Measurements from ENCODE around the gene ADAMTS16. TPM values are rescaled to one million over a fixed set of nuclear protein-coding genes. Genes with fewer than 3 reads are reported as not detected.

ADAMTS16 gene
- polyA plus RNA-seq, 10 donors: 6.6 to 8.4 (median 7.1) TPM

GRCh38 chr5:5234912-5235311, 94.8 kb downstream of the ADAMTS16 start:
- no peak for DNase-seq

- no peak for DNase-seq
These were observed 95.6 kb downstream of the ADAMTS16 start for GRCh38 chr5:5235685-5236084.

DNA sequence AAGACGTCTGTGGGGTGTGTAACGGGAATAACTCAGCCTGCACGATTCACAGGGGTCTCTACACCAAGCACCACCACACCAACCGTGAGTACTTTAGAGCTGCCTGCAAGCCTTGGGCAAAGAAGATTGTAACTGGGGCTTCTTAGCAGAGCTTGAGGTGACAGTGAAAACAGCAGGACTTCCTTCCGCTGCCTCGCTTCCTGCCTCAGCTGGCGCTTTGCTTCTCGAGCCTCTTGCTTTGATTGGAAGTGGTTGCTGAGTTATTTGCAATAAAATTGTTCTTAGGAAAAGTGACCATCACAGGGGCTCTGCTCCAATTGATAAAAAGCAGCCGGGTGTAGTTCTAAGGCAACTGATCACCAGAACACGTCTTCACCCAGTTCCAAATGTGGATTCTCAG, 99.1 kb downstream of the ADAMTS16 start:
- no peak for DNase-seq

DNA sequence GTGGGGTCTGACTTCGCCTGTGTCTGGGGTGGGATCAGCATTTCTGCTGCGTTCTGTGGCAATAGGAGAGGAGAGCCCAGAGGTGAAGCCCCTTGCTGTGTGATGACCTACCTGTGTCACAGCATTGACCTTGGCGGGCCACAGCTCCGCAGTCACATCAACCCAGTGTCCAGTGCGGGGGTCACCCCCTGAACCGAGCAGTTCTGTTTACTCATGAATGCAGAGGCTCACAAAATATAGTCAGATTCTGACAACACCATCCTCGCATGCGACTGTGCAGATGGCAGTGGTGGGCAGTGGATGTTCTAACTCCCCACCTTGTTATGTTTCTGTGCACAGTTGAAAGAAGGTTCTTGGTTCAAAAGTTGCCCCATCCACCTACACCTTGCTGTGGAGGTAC, 100.1 kb downstream of the ADAMTS16 start:
- DNase-seq: no peak

DNA sequence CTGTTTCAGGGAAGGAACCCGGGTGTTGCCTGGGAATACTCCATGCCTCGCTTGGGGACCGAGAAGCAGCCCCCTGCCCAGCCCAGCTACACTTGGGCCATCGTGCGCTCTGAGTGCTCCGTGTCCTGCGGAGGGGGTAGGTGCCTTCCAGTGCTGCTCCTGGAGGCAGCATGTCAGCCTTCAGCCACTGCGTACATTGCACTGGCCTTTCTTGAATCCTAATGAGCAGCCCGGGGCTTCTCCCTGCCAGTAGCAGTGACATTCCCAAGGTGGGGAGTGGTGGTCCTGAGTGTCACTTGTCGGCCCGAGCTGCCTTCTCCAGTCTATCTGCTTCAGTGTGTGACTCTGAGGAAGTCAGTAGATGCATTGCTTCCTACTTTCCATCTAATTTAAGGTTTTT, 101.9 kb downstream of the ADAMTS16 start:
- DNase-seq: no peak

- no peak for DNase-seq
These were observed 106.6 kb downstream of the ADAMTS16 start for GRCh38 chr5:5246736-5247135.

- no peak for DNase-seq
These were observed 110.6 kb downstream of the ADAMTS16 start for GRCh38 chr5:5250758-5251157.

GRCh38 chr5:5252106-5252505, 112.0 kb downstream of the ADAMTS16 start:
- no peak for DNase-seq

DNA sequence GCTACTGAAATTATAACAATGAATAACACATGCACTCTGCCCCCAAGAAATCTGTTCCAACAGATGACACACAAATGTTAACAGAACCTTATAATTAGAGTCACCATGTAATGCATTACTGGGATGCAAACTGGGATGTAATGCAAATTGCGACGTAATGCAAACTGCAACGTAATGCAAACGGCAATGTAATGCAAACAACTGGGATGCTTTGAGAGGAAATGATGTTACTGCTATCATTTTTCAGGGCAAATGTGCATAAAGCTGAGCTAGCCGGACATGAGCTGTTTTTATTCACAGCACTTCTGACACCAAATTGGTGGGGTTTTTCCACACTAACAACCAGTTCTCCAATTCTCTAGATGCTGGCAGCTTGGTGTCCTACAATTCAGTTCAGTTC, 117.2 kb downstream of the ADAMTS16 start:
- no peak for DNase-seq

- DNase-seq: no peak
These were observed 118.4 kb downstream of the ADAMTS16 start for GRCh38 chr5:5258564-5258963.

DNA sequence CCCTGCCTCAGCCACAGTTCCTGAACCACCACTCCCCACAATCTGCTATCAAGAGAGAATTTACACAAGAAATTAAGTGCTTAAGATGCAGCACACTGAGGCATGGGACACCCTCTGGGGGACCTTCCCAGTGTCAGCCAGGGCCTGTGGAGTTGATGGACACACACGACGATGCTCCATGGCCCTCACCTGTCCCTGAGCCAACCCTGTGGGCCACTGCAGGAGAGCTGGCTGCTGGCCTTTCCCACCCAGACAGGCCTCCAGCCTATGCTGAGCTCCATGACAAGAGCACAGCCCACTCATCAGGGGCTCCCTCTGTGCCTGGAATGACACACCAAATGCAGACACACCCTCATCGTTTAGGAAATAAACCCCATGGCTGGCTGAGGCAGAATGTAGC, 124.6 kb downstream of the ADAMTS16 start:
- DNase-seq: no peak

- peak in 1 of 3 donors; percentile 22 for DNase-seq
These were observed 126.2 kb downstream of the ADAMTS16 start for GRCh38 chr5:5266297-5266696.

DNA sequence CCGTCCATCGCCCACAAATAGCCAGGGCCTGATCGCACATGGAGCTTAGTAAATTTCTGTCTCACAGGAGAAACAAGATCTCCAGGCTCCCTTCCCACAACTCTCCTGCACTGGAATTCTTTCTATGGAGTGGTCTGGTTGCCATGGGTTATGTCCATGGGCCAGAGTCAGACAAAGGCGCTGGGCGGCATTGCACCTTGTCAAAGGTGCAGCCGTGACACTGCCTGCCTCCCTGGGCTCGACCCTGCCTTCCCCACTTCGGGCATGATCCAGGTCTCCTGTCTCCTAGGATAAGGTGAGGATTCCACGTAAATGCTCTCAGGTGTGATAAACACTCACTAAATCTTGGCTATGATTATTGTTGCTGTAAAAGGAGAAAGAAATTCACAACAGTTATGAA, 130.0 kb downstream of the ADAMTS16 start:
- no peak for DNase-seq

DNA sequence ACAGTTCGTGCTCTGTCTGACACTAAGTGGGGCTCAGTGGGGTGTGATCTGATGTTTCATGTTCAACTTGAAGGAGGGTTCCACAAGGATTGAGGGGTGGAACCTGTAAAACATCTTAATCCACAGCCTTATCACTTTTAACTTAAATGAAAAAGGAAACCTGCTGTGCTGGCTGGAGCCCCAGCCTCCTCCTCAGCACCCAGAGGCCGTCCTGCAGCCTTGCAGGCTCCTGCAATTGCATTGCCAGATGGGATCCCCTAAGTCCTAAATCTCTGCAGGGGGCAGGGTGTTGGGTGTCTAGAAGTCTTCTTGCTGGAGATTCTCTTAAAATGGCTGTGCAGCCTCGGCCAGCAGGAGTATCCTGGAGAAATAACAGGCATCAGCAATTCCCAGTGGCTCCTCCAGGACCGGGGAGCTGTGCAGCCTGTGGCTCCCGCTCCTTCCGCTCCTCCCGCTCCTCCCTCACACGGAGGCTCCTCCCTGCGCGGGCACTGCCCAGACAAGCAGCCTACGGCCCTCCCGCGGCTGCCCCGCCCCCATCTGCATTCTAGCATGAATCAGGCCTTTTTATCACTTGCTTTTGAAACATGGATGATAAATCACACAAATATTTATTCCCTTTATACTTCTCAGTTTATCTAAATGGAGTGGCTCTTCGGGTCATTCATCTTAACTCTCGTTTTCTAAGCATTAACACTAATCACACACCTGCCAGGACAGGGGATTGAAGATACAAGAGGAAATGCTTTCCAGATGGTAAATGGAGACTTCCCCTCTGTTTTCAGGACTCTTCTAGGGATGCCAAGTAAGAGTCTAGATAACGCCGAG, 131.0 kb downstream of the ADAMTS16 start:
- peak in 2 of 3 donors; percentile 42 to 46 for DNase-seq

GRCh38 chr5:5271786-5272321, 131.7 kb downstream of the ADAMTS16 start:
- no peak for DNase-seq

- no peak for DNase-seq
These were observed 133.3 kb downstream of the ADAMTS16 start for GRCh38 chr5:5273398-5273797.

- DNase-seq: no peak
These were observed 133.8 kb downstream of the ADAMTS16 start for GRCh38 chr5:5273976-5274375.

DNA sequence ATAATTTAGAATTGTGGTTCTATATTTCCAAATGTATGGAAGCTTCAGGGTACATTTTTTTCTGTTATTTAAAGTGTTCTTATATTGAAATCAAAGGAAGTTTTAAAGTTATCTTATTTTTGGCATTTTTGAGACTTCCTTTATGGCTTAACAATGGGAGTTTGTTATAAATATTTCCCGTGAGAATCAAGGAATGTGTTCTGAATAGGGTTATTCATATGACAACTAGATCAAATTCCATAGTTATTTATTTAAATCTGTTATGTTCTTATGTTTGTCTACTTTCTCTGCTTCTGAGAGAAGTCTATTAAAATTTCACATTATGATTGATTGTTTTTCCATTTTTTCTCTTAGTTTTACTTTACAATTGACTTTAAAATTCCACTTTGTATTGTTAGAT, 135.1 kb downstream of the ADAMTS16 start:
- peak in 1 of 3 donors; percentile 18 for DNase-seq

GRCh38 chr5:5276430-5276829, 136.3 kb downstream of the ADAMTS16 start:
- DNase-seq: peak in 1 of 3 donors; percentile 27

- DNase-seq: no peak
These were observed 136.9 kb downstream of the ADAMTS16 start for GRCh38 chr5:5276951-5277517.

DNA sequence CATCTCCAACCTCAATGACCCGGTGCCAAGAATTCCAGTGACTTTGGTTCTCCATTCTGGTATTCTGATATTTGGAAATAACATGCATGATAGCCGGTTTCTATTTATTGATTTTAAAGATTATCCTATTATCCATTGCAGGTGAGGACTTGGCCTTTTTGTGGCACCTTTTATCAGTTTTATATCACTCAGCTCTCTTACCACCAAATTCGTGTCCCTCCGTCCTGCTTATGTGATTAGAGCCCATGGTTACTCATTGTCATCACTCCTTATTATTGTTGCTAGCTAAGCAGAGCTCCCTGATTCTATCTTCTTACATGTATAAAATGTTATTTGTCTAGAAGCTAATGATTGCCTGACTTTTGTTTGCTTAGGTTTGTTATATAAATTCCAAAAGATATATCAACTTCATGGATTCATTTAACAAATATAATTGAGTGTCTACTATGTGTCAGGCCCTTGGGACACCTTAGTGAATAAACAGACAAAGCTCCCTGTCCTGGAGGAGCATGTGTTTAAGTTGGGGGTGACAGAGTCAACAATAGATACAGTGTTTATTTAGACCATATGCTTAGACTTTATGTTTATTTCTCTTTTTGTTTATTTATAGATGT, 138.2 kb downstream of the ADAMTS16 start:
- DNase-seq: no peak

DNA sequence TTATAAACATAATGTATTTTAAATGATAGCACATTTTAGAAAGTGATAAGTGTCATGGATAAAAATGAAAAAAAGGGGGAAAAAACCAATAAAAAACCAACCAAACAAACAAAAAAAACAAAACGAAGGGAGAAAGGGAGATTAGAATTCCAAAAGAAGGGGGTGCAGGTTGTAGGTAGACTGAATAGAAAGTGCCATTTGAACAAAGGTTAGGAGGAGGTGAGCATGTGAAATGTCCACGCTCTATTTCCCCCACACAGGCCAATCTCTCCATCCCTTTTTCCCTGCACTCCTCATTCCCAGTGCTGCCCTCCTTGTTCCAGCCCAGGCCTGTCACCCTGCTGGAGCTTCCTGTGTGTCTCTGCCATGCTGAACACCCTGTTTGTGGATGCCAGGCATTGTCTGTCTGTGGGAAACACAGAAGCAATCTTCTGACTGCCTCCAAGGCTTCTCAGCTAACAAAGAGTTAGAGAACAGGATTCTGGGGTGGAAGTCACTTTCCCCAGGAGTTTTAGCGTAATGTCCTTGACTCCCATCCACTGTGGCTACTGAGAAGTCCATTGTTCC, 138.8 kb downstream of the ADAMTS16 start:
- no peak for DNase-seq

- DNase-seq: no peak
These were observed 145.8 kb downstream of the ADAMTS16 start for GRCh38 chr5:5285906-5286305.
